Gastroesophageal sphincter (tissue), 4 donors: ENCODE data around the gene CSMD2. TPM values are rescaled to one million over a fixed set of nuclear protein-coding genes. Genes with fewer than 3 reads are reported as not detected.

Experiments used
- ATAC-seq: fragments of 150-250 bp; one replicate; pipeline ENCODE4 v1.9.1; 2016; ENCODE audit warnings: mild to moderate bottlenecking, moderate library complexity
- H3K27ac ChIP-seq, 4 donors: fragments of 200-600 bp; sonication (generic) in 3 of 4; 1 replicate in 3 of 4; 2 replicates in 1 of 4; pipeline ENCODE4 v1.5.1; 2016 to 2019
- H3K27me3 ChIP-seq: fragments of 200-600 bp; sonication (generic); one replicate; pipeline ENCODE4 v1.5.1; 2019
- H3K36me3 ChIP-seq, 2 donors: fragments of 200-600 bp; sonication (generic); one replicate each; pipeline ENCODE4 v1.5.1; 2019; ENCODE audit warnings: control low read depth in 1 of 2
- H3K4me1 ChIP-seq, 3 donors: fragments of 200-600 bp; sonication (generic); 1 replicate in 2 of 3; 2 replicates in 1 of 3; pipeline ENCODE4 v1.5.1; 2016 to 2019; ENCODE audit warnings: control low read depth in 2 of 3
- H3K4me3 ChIP-seq, 2 donors: fragments of 200-600 bp; sonication (generic); one replicate each; pipeline ENCODE4 v1.5.1; 2019; ENCODE audit warnings: mild to moderate bottlenecking in 1 of 2, moderate library complexity in 1 of 2
- H3K9me3 ChIP-seq, 3 donors: fragments of 200-600 bp; sonication (generic); one replicate each; pipeline ENCODE4 v1.5.1; 2017 to 2019; ENCODE audit warnings: control low read depth in 2 of 3
- EP300 ChIP-seq: sonication (generic); formaldehyde crosslinking; IDR thresholded peaks from one replicate; pipeline ENCODE4 v1.6.1; 2017; ENCODE audit warnings: antibody characterized with exemption, mild to moderate bottlenecking
- POLR2A ChIP-seq, 2 donors: fragments of 450-650 bp; IDR thresholded peaks; one replicate each; pipeline ENCODE4 v1.6.1; 2017; ENCODE audit warnings: antibody characterized with exemption in 2 of 2, mild to moderate bottlenecking in 2 of 2, moderate library complexity in 1 of 2
- POLR2AphosphoS5 ChIP-seq: sonication (generic); formaldehyde crosslinking; IDR thresholded peaks from one replicate; pipeline ENCODE4 v1.6.1; 2017; ENCODE audit warnings: antibody characterized with exemption
- WGBS, 2 donors: methylation state at CpG; one replicate each; pipeline ENCODE4 v1.1.5; 2018; ENCODE audit warnings: low coverage in 1 of 2; 5-methylcytosine and 5-hydroxymethylcytosine counted together
- total RNA-seq, 4 donors: library from RNA; depleted of rRNA; stranded (reverse); fragments of >200 nt; gene quantifications; one replicate each; pipeline ENCODE4 v1.1.0, GENCODE V29; 2016
- TF ChIP-seq, protein P1 (sequence below), 4 experiments: fragments of 200-600 bp in 2 of 4; fragments of 450-650 bp in 2 of 4; sonication (generic) in 1 of 4; IDR thresholded peaks; one replicate each; pipeline ENCODE4 v1.5.1; 2017 to 2019; ENCODE audit warnings: antibody characterized with exemption in 4 of 4, mild to moderate bottlenecking in 2 of 4, moderate library complexity in 2 of 4

The CSMD2 gene
- total RNA-seq, 4 donors from 2014 or later: 0.22 to 2.5 (median 0.37) TPM

DNA sequence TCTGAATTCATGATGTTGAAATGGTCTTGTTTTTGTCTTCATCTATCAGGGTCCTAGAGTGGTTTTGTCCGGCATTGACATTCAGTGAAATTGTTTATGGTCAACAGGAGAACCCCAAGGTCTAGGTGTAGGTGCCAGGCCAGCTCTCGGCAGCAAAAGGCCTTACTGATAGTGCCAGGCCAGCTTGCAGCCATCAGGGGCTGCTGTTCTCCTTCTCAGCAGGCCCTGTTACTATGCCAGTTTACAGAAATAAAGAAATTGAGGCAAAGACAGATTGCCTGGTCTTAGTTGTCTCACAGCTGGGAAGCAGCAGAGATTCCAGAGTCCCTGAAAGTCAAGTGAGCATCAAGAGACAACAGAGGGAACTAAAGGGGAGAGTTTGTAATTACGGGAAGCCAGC lies 289.2 kb downstream of the CSMD2 start:
- TF ChIP-seq EP300: no peak
- TF ChIP-seq POLR2A (IDR thresholded peaks at IDR 0.05): no peak
- no peak for TF ChIP-seq POLR2AphosphoS5
- TF ChIP-seq, protein P1, sequence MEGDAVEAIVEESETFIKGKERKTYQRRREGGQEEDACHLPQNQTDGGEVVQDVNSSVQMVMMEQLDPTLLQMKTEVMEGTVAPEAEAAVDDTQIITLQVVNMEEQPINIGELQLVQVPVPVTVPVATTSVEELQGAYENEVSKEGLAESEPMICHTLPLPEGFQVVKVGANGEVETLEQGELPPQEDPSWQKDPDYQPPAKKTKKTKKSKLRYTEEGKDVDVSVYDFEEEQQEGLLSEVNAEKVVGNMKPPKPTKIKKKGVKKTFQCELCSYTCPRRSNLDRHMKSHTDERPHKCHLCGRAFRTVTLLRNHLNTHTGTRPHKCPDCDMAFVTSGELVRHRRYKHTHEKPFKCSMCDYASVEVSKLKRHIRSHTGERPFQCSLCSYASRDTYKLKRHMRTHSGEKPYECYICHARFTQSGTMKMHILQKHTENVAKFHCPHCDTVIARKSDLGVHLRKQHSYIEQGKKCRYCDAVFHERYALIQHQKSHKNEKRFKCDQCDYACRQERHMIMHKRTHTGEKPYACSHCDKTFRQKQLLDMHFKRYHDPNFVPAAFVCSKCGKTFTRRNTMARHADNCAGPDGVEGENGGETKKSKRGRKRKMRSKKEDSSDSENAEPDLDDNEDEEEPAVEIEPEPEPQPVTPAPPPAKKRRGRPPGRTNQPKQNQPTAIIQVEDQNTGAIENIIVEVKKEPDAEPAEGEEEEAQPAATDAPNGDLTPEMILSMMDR (IDR thresholded peaks at IDR 0.05): peak in 1 of 4 experiments; percentile 3
- Histone ChIP-seq H3K4me3 (no peak overlapping the region), H3K36me3 (no peaks in the 10 kb centered on the region), H3K4me1 (no peaks in the 10 kb centered on the region), H3K27me3 (peaks cover 33% of the 10 kb centered on the region), H3K9me3 (no peaks in the 10 kb centered on the region), H3K27ac (no peak overlapping the region)
- WGBS, 2 donors: 66 to 69% methylated on average over 3 of the region's 3 CpGs
- no peak for ATAC-seq

DNA sequence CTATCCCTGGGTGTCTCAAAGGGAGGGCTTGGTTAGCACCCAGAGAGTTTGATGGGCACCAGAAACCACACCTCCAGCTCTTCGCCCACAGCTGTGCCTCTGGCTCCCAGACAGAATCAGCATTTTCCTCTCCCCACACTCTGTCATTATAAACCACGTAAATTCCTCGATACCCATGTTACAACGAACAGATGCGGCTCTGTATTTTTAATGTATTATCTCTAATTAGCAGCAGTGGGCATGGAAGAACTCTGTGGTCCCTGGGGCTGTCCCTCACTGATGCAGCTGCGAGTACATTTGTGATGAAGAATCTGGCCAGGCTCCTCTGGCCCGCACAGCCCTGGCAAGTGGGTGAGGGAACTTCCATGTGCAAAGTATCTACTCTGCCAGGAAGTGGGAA lies 290.4 kb downstream of the CSMD2 start:
- no peaks in the 10 kb centered on the region for H3K4me1 ChIP-seq
- TF ChIP-seq POLR2AphosphoS5 (no peak), POLR2A (IDR thresholded peaks at IDR 0.05) (no peak), EP300 (no peak)
- TF ChIP-seq, protein P1 (IDR thresholded peaks at IDR 0.05): no peak
- H3K36me3 ChIP-seq: no peaks in the 10 kb centered on the region
- no peak overlapping the region for H3K4me3 ChIP-seq
- no peak overlapping the region for H3K27ac ChIP-seq
- H3K9me3 ChIP-seq: no peaks in the 10 kb centered on the region
- no peak for ATAC-seq
- H3K27me3 ChIP-seq: peaks cover 23% of the 10 kb centered on the region
- 80 to 90% methylated on average over 1 to 5 of the region's 7 CpGs for WGBS, 2 donors

DNA sequence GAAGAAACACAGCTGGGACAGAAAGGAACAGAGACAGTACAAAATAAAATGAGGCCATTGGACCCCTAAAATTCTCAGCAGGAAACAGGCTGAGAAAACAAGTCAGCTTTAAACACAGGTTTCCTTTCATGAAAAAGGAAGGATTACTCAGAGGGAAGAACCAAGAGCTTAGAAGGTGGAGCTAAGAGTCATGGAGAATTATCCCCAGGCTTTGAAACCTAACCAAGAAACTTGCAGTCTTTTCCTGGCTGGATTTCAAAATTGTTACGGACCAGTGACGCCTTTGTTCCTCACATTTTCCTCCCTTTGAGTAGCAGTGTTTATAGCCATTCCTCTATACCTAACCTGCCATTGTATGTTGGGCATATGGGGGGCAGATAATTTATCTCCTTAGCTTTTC lies 292.3 kb downstream of the CSMD2 start:
- H3K36me3 ChIP-seq: no peaks in the 10 kb centered on the region
- H3K27ac ChIP-seq: no peak overlapping the region
- ATAC-seq: no peak

DNA sequence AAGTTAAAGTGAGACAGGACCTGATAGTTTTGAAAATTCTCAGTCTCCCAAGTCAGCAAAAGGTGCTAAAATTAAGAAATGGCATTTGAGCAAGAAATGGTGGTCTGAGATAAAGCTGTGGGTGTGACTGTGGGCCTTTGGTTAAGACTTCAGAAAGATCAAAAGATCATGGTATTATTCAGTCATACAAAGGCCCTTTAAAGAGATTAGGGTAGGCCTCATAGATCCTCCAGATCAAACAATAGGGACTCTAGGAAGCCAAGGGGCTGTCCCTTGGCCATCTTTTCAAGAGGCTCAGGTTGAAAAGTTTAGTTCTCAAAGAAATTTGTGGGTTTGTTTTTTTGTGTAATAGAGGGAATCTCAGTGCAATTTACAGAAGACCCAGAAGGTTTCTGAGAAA lies 292.8 kb downstream of the CSMD2 start:
- Histone ChIP-seq H3K27ac (no peak overlapping the region), H3K4me3 (no peak overlapping the region), H3K27me3 (peaks cover 14% of the 10 kb centered on the region), H3K4me1 (no peaks in the 10 kb centered on the region), H3K9me3 (peaks cover 0 to 4% (median 0%) of the 10 kb centered on the region in 3 donors), H3K36me3 (no peaks in the 10 kb centered on the region)
- TF ChIP-seq POLR2A (IDR thresholded peaks at IDR 0.05) (no peak), POLR2AphosphoS5 (no peak), EP300 (no peak)
- TF ChIP-seq, protein P1 (IDR thresholded peaks at IDR 0.05): no peak
- ATAC-seq: no peak

More for the DNA sequence above, 292.3 kb downstream of the CSMD2 start:
- Histone ChIP-seq H3K9me3 (peaks cover 0 to under 1% (median 0%) of the 10 kb centered on the region in 3 donors), H3K4me3 (no peak overlapping the region), H3K27me3 (peaks cover 14% of the 10 kb centered on the region), H3K4me1 (no peaks in the 10 kb centered on the region)
- 54 to 72% methylated on average over 2 of the region's 2 CpGs for WGBS, 2 donors
- TF ChIP-seq EP300 (no peak), POLR2AphosphoS5 (no peak), POLR2A (IDR thresholded peaks at IDR 0.05) (no peak)
- TF ChIP-seq, protein P1 (IDR thresholded peaks at IDR 0.05): no peak

DNA sequence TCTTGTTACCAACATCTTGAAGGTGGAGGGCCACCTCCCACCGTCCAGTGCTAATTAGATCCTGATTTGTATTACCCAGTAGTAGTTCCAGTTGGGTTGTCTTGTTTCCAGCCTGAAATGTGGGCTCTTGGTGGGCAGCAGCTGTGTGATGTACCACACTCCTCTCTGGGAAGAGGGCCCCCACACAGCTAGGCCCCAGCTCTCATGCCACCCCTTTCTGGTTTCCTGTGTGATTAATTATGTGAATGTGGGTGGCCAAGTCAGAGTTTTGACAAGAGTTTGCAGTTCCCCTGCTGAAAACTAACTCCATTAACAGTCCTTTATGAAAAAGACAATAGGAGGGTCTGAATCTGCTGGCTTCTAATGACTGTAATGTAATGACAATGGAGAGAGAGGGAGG lies 297.3 kb downstream of the CSMD2 start:
- Histone ChIP-seq H3K27me3 (peaks cover 25% of the 10 kb centered on the region), H3K27ac (no peak overlapping the region), H3K4me1 (no peaks in the 10 kb centered on the region), H3K36me3 (no peaks in the 10 kb centered on the region), H3K4me3 (no peak overlapping the region), H3K9me3 (peaks cover 0 to 13% (median 0%) of the 10 kb centered on the region in 3 donors)
- TF ChIP-seq, protein P1 (IDR thresholded peaks at IDR 0.05): no peak
- no peak for TF ChIP-seq POLR2A (IDR thresholded peaks at IDR 0.05)
- TF ChIP-seq EP300: no peak
- no peak for TF ChIP-seq POLR2AphosphoS5
- WGBS, 2 donors: 56% methylated on average over 1 of the region's 1 CpG; no CpG with 5 or more reads in 1 of the 2 donors
- no peak for ATAC-seq
